HG03175 (cell line): ENCODE results near the gene SCN5A.

Source experiments
- ATAC-seq: cut with Tn5 transposase; IDR thresholded peaks from one replicate; pipeline ENCODE4 v1.9.1; 2021; ENCODE audit warnings: mild to moderate bottlenecking, moderate library complexity; ENCODE audit not compliant: unreplicated experiment

Gene SCN5A

DNA sequence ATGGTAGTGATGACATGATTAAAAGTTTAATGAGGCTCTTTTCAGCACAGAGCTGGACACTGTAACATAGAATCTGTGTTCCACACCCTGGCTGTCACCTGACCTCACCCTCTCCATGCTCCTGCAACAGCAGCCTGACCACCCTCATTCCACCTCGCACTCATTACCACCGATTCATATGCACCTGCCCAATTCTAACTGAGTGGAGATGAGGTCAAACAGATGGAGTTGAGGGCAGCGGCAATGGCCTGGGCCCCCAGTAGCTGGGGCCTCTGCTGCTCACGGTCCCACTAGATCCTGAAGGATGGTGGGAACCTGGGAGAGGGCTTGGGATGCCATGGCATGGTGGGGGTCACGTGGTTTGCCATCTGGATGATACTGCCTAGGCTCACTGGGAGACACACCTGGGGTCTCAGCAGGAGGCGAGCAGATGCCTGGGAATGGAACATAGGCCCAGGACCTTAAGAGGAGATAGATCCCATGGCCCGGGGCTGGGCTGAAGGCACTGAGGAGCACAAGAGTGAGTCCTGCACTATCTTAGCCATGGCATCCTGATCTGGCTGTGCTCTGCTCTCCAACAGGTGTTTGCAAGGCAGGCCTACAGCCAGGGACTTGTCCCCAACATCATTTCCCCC is 1.3 kb downstream of the SCN5A start:
- ATAC-seq, result no peak

DNA sequence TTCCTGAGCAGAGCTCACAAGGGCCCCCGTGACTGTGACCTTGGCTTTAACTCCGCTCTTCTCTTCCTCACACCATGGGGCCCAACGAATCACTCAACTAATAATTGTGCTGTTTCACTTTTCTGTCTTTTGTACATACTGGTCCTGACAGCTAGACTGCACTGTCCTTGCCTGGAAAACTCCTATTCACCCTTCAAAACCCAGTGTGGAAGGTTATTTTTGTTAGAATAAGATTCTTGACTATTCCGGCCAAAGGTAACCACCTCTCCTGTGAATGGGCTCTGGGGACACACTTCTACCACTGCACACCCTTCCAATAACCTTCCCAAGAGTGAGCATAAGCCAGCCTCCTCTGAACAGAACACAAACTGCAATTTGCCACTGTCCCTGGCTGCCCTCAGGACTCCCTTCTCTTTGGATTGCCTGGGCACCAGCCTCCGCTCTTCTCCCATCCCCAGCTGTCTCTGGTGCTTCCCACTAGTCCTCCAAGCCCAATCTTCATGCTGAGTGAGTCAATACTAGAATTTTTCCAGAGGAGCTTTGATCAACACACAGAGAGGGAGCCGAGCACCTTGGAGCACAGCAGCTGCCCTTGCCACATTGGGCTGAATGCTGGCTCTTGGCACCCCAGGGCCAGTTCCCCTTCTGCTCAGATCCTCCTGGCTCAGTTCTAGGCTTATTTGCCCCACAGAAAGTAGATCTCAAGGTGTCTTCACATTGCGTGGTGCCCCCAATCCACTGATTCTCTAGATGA is 2.1 kb downstream of the SCN5A start:
- no peak for ATAC-seq

DNA sequence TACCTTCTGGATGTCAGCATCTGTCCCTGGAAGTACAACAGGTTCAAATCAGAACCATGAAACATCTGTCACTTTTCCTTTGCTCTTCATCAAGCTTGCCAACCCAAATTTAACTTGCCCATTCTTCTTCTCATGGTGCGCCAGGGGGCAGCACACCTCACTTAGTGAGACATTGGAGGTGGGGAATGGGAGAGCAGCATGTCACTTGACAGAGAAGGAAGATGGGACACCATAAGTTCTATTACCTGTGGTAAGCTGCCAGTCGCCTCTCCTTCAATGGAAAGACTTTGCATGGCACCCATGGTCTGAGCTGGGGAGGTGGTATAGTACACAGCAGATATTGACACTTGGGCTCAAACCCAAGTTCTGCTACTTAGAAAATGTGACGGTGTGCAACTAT is 2.9 kb downstream of the SCN5A start:
- ATAC-seq, result no peak

DNA sequence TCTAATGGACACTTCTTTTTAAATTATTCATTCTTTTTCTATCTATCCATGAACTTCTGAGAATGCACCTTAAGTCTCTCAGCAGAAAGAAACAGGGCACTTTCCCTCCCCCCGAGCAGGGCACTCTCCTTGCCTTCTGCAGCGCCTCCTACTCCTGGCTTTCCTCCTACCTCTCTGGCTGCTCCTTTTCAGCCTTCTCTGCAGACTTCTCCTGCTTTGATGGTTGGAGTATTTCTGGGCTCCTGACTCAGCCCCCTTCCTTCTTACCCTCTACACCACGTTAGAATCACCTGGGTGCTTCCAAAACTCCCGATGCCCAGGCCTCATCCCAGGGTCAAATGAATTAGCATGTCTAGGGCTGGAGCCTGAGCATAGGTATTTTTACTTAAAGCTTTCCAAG is 3.4 kb downstream of the SCN5A start:
- ATAC-seq, result no peak

DNA sequence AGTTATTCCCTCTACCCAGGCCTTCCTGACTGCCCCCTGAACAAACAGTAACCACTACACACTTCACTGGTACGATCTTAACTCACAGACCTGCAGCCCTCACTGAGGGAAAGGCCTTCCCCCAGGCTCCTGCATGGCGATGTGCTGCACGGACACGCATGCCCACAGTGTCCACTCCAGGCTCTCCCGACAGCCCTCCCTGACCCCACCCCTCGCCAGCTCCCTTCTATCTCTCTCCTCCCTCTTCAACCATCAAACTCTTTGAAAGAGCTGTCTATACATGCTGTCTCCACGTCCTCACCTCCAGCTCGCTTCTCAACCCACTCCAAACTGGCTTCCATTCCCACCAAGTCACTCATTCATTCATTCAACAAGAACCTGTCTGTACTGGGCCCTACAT is 3.9 kb downstream of the SCN5A start:
- ATAC-seq, result no peak

DNA sequence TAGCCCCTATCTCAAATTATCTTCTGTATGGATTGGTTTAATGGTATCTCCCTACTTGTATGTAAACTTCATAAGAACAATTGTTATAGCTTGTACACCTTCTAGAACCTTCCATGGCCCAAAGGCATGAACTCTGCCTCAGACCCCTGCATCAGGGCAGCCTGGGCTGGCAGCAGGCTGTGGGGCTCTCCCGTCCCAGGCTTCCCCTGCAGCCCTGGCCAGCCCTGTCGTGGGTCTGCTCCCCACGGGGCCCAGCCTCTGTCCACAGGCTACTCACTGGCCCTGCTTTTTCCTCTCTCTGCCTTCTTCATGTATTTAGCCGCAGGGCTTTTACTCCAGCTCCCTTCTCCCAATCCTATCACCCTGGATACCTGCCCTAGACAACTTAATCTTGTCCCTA is 4.4 kb downstream of the SCN5A start:
- ATAC-seq, result no peak

DNA sequence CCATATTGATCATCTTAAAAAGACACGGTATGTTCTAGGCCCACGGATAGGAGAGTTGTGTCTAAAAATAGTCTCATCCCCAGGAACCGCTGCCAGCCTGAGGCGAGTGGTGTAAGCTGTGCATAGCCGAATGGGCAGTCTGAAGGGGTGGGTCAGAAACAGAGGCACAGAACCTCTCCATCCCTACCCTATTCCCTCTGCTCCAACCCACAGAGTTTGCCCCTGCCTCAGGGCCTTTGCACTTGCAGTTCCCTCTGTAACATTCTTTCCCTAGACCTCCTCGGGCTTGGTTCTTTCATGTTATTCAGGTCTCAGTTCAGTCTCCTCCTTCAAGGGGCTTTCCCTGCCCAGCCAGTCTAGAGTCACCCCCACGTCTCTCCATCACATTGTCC is 4.8 kb downstream of the SCN5A start:
- no peak for ATAC-seq

DNA sequence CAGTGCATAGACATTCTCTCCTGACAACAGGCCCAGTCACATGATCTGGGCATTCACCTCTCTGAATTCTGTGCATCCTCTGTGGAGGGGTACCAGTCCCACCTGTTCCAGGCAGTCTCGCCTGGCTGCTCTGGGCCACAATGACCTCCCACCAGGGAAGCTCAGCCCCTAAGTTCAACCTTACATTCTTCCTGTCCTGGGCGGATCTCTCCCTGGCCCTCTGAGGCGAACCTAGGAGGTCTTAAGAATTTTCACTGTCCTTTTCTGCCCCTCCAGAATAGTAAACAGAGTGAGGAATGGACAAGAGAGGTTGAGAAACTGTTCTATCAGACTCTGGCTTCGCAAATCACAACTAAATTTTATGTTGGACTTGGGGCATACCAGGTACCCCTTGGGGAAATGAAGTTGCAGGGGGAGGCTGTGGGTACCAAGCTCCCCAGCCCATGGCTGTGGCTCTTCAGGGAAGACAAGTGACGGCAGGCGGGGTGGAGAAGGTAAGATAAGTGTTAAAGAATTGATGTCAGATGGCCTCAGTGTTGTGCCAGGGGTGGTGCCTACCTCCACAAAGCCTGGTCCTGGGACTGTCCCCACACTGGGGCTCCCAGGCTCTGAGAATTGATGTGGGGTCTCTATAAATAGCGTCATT is 5.3 kb downstream of the SCN5A start:
- no peak for ATAC-seq

DNA sequence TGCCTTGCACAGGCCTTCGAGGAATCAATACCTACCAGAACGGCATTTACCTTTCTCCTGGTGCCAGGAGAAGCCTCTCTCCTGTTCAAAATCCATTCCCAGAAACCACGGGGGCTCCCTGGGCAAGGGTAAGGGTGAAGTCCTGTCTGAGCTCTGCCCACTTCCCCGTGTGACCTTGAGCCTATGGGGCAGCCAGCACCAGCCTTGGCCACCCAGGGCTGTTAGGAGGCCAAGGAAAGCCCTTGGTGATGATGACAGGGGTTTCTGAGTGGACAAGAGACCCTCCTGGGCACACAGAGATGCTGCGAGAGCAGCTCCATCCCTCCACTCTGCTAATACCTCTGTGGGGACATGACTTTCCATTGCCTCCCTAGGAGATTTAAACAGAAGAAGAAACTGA is 5.9 kb downstream of the SCN5A start:
- ATAC-seq, result no peak

DNA sequence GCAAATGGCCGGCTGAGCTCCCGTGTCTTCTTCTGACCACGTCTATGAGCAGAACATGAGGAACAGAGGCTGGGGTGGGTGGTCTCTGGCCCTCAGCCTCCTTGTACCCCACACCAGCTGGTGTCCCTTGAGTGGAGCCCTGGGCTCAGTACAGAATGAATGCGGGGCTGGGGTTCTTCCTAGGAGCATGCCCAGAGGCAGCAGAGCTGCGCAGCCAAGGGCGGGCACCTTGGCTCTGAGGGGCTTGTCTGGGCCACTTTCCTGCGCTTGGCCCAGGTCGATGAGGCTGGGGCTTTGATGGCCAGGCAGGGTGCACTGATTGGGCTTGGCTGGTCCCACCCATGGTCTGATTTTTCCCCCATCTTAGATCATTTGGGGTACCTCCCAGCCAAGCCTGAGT is 6.4 kb downstream of the SCN5A start:
- no peak for ATAC-seq

DNA sequence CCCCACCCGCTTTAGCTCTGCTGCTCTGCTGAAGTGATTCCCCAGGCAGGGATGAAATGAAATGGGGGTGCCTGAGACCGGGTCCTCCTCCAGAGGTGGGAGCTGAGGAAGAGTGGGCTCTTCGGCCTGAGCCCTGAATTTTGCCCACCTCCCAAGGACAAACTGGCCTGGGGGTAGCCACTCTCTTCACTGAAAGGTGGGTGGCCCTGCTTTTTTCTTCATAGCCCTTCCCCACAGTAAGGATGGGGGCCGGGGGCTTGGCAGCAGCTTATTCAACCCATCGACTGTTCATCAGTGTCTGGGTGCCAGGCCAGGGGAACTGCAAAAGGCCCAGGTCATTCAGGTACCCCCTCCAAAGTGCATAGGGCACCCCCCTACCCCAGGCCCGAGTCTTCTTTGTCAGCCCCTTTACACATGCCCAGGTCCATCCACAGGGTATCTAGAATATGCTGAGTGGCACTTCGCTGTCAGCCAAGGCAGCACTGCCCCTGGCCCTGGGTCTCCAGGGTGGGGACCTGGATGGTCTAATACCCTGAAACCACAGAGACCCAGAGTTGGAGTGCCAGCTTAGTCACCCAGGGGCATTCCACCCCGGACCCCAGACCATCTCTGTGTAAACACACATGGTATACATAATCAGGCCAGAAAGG is 7.9 kb downstream of the SCN5A start:
- no peak for ATAC-seq

DNA sequence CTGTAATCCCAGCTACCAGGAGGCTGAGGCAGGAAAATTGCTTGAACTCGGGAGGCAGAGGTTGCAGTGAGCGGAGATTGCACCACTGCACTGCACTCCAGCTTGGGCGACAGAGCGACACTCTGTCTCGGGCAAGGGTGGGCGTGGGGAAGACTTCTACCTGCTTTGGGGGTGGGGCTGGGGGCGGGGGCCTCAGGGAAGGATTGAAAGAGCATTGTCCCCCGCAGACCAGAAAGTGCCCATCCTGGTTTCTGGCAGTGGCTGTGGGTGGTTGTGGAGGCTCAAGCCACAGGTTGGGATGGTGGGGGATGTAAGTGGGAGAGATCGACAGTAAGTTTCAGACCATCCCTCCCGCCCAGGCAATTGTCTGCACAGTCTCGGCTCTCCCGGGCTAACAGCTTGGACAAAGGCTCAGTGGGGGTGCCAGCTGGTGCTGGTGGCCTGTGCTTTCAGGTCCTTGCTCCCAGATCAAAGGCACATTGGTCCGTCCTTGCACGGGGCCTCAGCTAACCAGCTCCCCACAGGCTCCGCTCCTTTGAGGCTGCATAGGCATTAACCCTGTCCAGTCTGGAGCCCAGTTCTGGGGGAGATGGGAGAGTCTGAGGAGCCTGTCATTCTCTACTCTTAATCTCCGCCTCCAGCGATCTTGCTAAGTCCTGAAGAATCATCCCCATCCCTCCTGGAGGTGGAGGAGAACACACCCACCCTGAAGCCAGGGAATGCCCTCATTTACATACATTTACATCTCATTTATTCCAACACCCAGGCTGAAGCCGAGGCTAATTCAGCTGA is 8.6 kb downstream of the SCN5A start:
- no peak for ATAC-seq

DNA sequence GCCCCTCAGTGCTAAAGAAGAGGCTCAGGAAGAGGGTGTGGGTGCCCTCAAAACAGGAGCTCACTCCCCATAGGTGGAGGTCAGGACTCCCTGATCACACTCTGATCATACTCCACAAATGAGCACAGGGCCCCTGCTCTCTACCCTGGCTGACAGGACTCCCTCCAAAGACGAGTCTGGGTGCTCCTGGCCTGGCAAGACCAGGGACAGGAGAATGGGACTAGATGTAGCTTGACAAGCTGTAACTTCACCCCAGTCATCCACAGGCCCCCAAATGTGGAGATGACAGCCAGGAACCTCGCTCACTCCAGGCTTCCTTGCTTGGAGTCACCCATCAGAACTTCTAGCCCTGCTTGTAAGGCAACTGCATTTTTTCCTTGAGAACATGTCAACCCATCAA is 11.1 kb downstream of the SCN5A start:
- no peak for ATAC-seq

DNA sequence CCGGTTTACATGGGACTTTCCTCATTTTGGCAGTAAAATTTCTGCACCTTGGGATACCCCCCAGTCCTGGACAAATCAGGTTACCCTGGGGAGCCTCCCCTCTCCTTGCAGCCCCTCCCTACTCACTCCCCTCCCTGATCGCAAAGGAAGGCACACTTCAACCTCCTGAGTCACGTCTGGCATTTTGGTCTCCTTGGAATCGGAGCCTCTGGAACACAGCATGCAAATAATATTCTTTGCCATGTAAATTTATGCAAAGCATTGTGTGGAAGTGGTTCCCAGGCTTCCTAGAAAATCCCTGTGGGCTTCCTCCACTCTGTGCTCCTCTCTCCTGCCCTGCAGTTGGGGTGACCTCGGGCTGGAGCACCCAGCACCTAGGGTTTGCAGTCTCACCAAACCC is 11.6 kb downstream of the SCN5A start:
- ATAC-seq, result no peak

DNA sequence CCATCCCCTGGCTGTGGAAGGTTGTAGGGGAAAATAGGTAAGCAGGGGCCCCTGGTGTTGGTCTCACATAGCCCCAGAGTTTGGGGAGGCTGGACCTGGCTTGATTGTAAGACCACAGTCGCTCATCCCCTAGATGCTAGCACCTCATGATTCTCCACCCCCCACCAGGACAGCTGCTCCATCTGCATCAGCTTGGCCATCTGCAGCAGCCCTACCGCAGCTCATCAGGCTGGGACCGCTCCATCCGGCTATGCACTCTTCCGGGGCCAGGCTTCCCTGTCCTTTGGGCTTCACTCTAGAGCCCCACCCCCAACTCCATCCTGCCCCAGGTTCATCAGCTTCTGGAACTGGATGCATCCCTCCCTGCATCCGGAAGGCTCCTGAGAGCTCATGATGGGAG is 12.6 kb downstream of the SCN5A start:
- no peak for ATAC-seq

DNA sequence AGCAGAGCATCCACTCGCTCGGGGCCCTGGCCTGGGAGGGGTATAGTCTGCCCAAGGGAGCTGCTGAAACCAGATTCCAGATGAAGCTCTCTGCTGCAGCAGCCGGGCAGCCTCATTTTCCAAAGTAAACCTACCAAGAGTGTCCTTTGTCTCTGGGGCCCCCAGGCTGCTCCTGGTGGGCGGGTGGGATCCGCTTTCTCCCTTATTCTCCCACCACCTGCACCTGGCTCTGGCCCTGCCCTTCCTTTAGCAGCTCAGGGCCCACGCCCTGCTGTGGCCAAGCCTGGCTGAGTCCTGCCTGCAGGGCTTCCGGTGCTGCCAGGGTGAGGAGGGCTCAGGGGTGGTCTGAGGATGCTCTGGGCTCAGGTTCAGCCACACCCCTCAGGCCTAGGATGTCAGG is 13.0 kb downstream of the SCN5A start:
- no peak for ATAC-seq

DNA sequence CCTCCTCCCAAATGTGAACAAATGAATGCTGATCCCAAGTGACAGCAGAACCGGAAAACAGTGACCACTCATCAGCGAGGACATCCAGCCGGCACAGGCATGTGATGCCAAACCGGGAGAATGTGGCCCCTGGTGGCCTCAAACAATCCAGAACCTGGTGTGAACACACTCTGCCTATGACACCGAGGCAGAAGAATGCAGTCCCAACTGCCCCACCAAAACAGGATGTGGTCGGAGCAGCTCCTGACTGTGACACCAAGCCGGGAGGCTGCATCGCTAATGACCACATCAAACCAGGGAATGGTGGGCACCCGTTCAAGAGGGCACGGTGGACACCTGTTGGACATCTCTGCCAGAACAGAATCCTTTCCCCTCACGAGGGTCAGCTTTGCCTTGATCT is 15.4 kb downstream of the SCN5A start:
- no peak for ATAC-seq

DNA sequence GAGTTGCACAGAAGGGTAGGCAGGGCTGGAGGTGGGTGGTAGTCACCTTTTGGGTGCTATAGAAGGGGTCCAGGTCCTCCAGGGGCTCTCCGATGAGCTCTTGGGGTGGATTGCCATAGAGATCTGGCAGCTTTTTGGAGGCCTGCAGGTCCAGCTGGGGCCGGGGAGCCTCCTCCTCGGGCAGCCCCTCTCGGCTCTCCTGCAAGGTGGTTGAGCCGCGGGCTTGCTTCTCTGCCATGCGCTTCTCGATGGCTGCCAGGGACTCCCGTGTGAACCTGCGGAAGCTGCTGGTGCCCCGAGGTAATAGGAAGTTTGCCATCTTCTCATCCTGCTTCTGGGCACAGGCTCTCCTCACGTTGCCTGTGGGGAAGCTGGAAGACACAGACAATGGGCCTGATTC is 16.5 kb downstream of the SCN5A start:
- no peak for ATAC-seq

DNA sequence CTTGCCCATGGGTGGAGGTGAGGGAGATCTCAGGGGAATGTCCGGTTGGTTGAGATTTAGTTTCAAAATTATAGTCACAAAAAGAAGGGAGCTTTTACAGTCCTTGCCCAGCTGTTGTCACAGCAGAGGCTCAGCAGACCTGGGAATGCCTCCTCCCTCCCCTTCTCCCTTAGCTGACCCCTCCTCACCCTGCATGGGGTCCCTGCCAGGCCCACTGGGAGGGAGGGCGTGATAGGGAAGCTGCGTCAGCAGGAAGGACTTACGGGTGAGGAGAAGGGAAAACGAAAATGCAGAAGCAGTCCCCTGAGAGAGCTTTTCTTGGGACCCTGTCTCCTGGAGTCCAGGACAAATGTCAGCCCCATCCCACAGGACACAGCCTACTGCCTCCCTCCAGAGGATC is 18.9 kb downstream of the SCN5A start:
- ATAC-seq, result no peak

DNA sequence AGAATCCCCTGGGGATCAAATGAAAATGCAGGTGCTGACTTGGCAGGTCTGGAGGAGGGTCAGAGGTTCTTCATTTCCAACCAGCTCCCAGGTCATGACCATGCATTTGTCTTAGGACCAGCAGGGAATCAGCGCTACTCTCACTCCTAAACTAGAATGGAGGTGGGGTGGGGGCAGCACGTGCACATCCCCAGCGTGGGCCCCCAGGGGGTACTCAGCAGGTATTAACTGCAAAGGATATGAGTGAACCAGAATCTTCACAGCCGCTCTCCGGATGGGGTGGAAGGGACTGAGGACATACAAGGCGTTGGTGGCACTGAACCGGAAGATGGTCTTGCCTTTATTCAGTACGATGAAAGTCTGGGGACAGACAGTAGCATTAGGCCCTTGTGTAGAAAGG is 19.4 kb downstream of the SCN5A start:
- ATAC-seq, result no peak

DNA sequence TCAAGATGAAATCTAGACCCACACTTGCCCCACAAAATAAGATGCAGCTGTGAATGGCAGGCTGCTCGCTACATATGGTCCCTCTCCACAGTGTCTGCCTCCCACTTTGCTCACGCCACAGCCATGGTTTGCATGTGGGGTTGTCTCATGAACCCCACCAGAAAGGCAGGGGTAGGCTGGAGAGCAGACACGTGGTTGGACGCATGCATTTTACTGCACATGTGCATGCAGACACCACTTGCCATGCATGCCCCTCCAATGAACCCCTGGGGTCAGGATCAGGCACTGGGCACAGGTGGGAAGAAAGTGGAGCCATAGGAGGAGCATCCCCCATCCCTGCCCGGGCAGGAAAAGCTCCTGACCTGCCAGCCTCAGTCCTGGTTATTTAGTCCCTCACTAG is 20.7 kb downstream of the SCN5A start:
- ATAC-seq, result no peak
